ENCODE results near the gene INPP4B.

Gene INPP4B

GRCh38 chr4:142434519-142435224 lies 411.4 kb downstream of the INPP4B start:
- no peaks in the 10 kb centered on the region for H4K20me1 ChIP-seq
- H3K9me3 ChIP-seq = peaks cover 3% of the 10 kb centered on the region; the same call in 1 of the 2 replicates
- no peak for TF ChIP-seq Cebpa-rat (IDR thresholded peaks at IDR 0.05)
- no peak overlapping the region for H3K4me3 ChIP-seq
- H3K9ac ChIP-seq = no peak overlapping the region
- H3K27me3 ChIP-seq = no peaks in the 10 kb centered on the region
- H3K27ac ChIP-seq = no peak overlapping the region
- no peak overlapping the region for H3K4me2 ChIP-seq
- no peaks in the 10 kb centered on the region for H3K4me1 ChIP-seq
- H3K36me3 ChIP-seq = no peaks in the 10 kb centered on the region

- Histone ChIP-seq H3K4me3 (no peak overlapping the region), H3K4me1 (no peaks in the 10 kb centered on the region), H4K20me1 (no peaks in the 10 kb centered on the region), H3K9ac (no peak overlapping the region), H3K27me3 (no peaks in the 10 kb centered on the region), H3K4me2 (no peak overlapping the region), H3K36me3 (no peaks in the 10 kb centered on the region), H3K9me3 (no peaks in the 10 kb centered on the region), H3K27ac (no peak overlapping the region)
- TF ChIP-seq Cebpa-rat (IDR thresholded peaks at IDR 0.05) = no peak
These were observed 417.4 kb downstream of the INPP4B start for GRCh38 chr4:142428715-142429114.

- no peaks in the 10 kb centered on the region for H3K9me3 ChIP-seq
- no peak for TF ChIP-seq Cebpa-rat (IDR thresholded peaks at IDR 0.05)
- H4K20me1 ChIP-seq = no peaks in the 10 kb centered on the region
- no peaks in the 10 kb centered on the region for H3K27me3 ChIP-seq
- no peak overlapping the region for H3K4me3 ChIP-seq
- H3K36me3 ChIP-seq = no peaks in the 10 kb centered on the region
- no peak overlapping the region for H3K4me2 ChIP-seq
- H3K4me1 ChIP-seq = no peaks in the 10 kb centered on the region
- no peak overlapping the region for H3K9ac ChIP-seq
- no peak overlapping the region for H3K27ac ChIP-seq
These were observed 418.6 kb downstream of the INPP4B start for GRCh38 chr4:142427456-142427855.

- Histone ChIP-seq H3K27ac (no peak overlapping the region), H3K4me2 (no peak overlapping the region), H3K4me3 (no peak overlapping the region), H3K27me3 (no peaks in the 10 kb centered on the region), H4K20me1 (no peaks in the 10 kb centered on the region), H3K4me1 (no peaks in the 10 kb centered on the region), H3K36me3 (no peaks in the 10 kb centered on the region), H3K9ac (no peak overlapping the region), H3K9me3 (no peaks in the 10 kb centered on the region)
- no peak for TF ChIP-seq Cebpa-rat (IDR thresholded peaks at IDR 0.05)
These were observed 422.2 kb downstream of the INPP4B start for GRCh38 chr4:142423861-142424260.

GRCh38 chr4:142420311-142421095 lies 425.6 kb downstream of the INPP4B start:
- H3K9me3 ChIP-seq = no peaks in the 10 kb centered on the region
- H4K20me1 ChIP-seq = no peaks in the 10 kb centered on the region
- no peak for TF ChIP-seq Cebpa-rat (IDR thresholded peaks at IDR 0.05)
- H3K27me3 ChIP-seq = no peaks in the 10 kb centered on the region
- H3K27ac ChIP-seq = no peak overlapping the region
- no peak overlapping the region for H3K9ac ChIP-seq
- no peak overlapping the region for H3K4me2 ChIP-seq
- H3K36me3 ChIP-seq = no peaks in the 10 kb centered on the region
- H3K4me3 ChIP-seq = no peak overlapping the region
- H3K4me1 ChIP-seq = no peaks in the 10 kb centered on the region

GRCh38 chr4:142419712-142420111 lies 426.4 kb downstream of the INPP4B start:
- H3K9me3 ChIP-seq = 0 out of 2 replicates have a peak, but pooled peaks cover 5% of the 10 kb centered on the region
- no peak overlapping the region for H3K4me2 ChIP-seq
- no peak for TF ChIP-seq Cebpa-rat (IDR thresholded peaks at IDR 0.05)
- no peaks in the 10 kb centered on the region for H4K20me1 ChIP-seq
- H3K27me3 ChIP-seq = no peaks in the 10 kb centered on the region
- H3K4me3 ChIP-seq = no peak overlapping the region
- no peaks in the 10 kb centered on the region for H3K4me1 ChIP-seq
- no peak overlapping the region for H3K27ac ChIP-seq
- H3K36me3 ChIP-seq = no peaks in the 10 kb centered on the region
- no peak overlapping the region for H3K9ac ChIP-seq

- Histone ChIP-seq H3K4me1 (no peaks in the 10 kb centered on the region), H3K4me3 (no peak overlapping the region), H4K20me1 (no peaks in the 10 kb centered on the region), H3K4me2 (no peak overlapping the region), H3K9ac (no peak overlapping the region), H3K9me3 (0 out of 2 replicates have a peak, but pooled peaks cover 5% of the 10 kb centered on the region), H3K27me3 (no peaks in the 10 kb centered on the region), H3K27ac (no peak overlapping the region), H3K36me3 (no peaks in the 10 kb centered on the region)
- TF ChIP-seq Cebpa-rat (IDR thresholded peaks at IDR 0.05) = no peak
These were observed 427.4 kb downstream of the INPP4B start for GRCh38 chr4:142418697-142419096.

- H3K27me3 ChIP-seq = no peaks in the 10 kb centered on the region
- no peak overlapping the region for H3K27ac ChIP-seq
- no peak for TF ChIP-seq Cebpa-rat (IDR thresholded peaks at IDR 0.05)
- H3K36me3 ChIP-seq = no peaks in the 10 kb centered on the region
- no peak overlapping the region for H3K9ac ChIP-seq
- no peaks in the 10 kb centered on the region for H4K20me1 ChIP-seq
- H3K4me3 ChIP-seq = no peak overlapping the region
- H3K9me3 ChIP-seq = 0 out of 2 replicates have a peak, but pooled peaks cover 5% of the 10 kb centered on the region
- no peak overlapping the region for H3K4me2 ChIP-seq
- H3K4me1 ChIP-seq = no peaks in the 10 kb centered on the region
These were observed 429.3 kb downstream of the INPP4B start for GRCh38 chr4:142416711-142417275.

- 0 out of 2 replicates have a peak, but pooled peaks cover 5% of the 10 kb centered on the region for H3K9me3 ChIP-seq
- H3K4me1 ChIP-seq = no peaks in the 10 kb centered on the region
- H3K27ac ChIP-seq = no peak overlapping the region
- H3K9ac ChIP-seq = no peak overlapping the region
- H3K4me3 ChIP-seq = no peak overlapping the region
- no peaks in the 10 kb centered on the region for H4K20me1 ChIP-seq
- no peaks in the 10 kb centered on the region for H3K27me3 ChIP-seq
- H3K36me3 ChIP-seq = no peaks in the 10 kb centered on the region
- no peak overlapping the region for H3K4me2 ChIP-seq
- TF ChIP-seq Cebpa-rat (IDR thresholded peaks at IDR 0.05) = no peak
These were observed 430.0 kb downstream of the INPP4B start for GRCh38 chr4:142416121-142416520.
